Neural progenitor cell (in vitro differentiated cells): ENCODE data around the gene CRYBB1.

ENCODE experiments used
- CTCF ChIP-seq: fragments of 200-600 bp; sonication (generic); IDR thresholded peaks from 2 replicates; pipeline ENCODE4 v1.5.1; 2017; ENCODE audit warnings: antibody characterized with exemption, mild to moderate bottlenecking
- EZH2 ChIP-seq: fragments of 200-600 bp; sonication (generic); IDR thresholded peaks from 2 replicates; pipeline ENCODE4 v1.6.1; 2017; ENCODE audit warnings: antibody characterized with exemption, mild to moderate bottlenecking, moderate library complexity

- no peak for TF ChIP-seq CTCF
- no peak for TF ChIP-seq EZH2
These were observed 33.8 kb downstream of the CRYBB1 start for GRCh38 chr22:26584010-26584409.
